LNCAP (cell line): Measurements from ENCODE around the gene FBXL15.

ENCODE experiments used
- CTCF ChIP-seq: fragments of 450-650 bp; IDR thresholded peaks from 2 replicates; pipeline ENCODE4 v1.5.1; 2017; ENCODE audit warnings: mild to moderate bottlenecking

Gene FBXL15

DNA sequence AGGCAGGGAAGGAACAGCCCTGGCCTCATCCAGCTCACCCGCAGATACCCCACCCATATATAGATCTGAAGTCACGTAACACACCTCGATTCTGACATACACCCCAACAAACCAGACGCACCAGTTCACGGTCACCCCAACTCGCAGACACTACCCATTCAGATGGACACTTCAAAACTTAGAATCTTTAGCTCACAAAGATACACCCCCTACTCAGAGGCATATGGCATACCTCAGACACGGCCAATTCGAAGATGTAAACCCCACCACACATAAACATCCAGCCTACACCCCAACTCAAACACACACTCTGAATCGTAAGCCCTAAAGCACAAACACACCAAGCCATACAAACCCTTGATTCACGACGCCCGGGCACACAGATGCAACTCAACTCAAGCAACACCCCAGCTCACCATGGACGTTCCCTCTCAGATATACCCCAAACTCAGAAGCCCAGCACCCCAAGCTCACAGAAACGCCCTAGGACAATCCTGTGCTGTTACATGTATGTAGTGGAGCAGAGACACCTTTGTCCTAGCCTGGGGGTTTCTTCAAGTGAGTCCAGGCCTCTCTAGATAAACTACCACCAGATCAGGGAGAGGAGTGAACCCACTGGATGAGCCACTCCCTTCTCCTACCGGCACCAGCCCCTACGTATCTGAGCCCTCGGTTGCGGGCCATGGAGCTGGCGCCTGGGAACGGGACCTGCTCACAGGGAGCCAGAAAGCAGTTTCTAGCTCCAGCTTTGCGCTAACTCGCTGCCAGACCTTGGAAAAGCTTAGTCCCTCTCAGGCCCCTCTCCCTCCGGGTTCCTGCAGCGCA, 10.8 kb upstream of the FBXL15 start:
- no peak for TF ChIP-seq CTCF

DNA sequence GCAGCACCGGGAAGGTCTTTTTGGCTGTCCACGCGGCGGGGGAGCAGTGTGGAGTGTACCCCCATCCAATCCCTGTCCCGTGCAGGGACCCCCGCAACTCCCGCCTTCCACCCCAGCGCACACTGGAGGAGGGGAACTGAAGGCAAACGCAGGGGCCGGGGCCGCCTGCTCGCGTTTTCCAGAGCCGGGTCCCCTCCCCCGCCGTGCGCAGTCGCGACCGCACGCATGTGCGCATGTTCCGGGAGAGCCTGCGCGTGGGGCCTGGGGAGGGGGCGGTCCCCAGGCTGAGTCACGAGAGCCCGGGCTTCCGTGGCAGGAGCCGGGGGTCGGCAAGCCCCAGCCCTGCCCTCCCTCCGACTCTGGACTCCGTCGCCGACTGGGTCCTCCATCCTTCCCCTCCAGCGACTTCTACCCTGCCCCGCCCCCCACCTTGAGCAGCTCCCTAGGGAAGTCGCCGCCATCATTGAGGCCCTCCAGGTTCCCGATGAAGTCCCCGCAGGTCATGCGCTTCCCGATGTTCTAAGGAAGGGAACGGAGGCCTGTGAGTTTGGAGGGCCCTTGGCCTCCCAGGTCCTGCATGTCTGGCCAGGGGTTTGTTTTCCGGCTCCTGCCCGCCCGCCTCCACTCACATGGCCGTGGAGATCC, 10.1 kb upstream of the FBXL15 start:
- no peak for TF ChIP-seq CTCF

GRCh38 chr10:102411341-102412255, 9.0 kb upstream of the FBXL15 start:
- no peak for TF ChIP-seq CTCF

- no peak for TF ChIP-seq CTCF
Measured at GRCh38 chr10:102412293-102412692, 8.3 kb upstream of the FBXL15 start.

DNA sequence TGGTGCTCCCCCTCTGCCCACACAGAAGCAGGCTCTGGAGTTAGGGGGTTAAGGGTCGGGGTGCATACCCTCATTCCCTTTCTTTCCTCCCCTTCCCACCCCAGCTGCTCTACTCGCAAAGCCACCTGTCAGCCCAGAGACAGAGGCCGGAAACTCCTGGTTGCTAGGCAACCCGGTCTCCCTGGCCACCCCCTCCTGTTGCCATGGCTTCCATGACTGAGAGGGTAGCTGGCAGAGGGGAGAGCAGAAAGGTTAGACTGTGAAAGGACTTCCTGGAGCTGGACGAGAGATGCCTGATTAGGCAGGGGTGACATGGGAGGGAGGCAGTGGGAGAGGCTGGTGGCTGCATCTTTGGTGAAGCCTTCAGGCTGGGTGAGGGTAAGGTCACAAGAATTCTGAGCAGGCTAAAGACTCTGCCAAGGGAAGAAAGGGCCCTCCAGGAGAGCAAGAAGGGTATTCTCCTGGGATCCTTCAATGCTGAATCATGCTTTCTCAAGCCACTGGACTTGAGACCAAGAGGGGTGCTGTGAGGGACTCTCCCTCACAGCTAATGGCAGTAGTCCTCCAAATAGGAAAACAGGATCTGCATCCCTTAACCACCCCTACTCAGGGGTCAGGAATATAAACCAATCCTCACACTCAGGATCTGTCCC, 7.5 kb upstream of the FBXL15 start:
- TF ChIP-seq CTCF: no peak

DNA sequence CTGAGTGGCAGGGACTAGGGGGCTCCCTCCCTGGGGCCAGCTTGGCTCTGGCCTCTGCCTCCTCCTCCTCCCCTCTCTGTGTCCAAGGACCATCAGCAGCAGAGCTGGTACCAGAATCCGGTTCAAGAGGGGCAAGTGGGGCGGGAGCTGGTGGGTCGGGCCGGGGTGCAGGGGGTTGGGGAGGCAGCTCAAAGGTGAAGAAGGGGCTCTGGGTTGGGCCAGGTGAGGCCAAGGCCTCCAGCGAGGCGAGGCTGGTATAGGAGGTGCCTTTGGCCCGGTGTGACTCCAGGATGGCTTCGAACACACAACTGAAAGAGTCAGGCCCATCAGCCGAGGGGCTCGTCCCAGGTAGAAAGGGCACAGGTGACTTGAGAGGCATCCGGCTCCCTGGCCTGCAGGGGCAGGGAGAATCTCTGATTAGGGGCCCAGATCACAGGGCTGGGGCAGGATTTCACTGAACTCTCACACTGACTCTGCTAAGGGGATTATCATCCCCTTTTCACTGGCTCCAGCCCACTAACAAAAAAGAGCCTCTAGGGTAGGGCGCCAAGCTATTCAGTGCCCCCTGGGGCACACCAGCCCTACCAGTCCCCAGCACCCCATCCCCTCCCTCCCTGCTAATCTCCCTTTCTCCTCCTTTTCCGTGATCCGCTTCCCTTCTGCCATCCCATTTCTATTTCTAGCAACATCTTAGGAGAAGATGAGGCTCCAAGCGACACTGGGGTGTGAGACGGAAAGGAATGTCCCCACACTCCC, 6.7 kb upstream of the FBXL15 start:
- no peak for TF ChIP-seq CTCF
